ENCODE results near the gene GRN.

DNA sequence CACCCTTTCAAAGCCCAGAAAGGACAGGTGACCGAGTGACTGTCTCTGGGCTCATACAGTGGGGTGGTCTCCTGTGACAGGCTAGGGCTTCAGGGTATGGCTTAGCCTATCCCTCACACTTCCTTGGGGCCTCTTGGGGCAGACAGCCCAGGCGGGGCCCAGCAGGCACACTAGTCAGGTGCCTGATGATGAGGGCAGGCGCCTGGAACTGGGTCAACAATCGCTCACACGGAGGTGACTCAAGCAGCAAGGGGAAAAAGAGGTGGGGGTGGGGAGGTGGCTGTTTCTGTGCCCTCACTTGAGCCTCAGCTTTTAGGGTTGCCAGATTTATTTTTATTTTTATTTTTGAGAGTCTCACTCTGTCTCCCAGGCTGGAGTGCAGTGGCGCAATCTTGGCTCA lies 6.4 kb upstream of the GRN start:
- TF ChIP-seq, protein P1, sequence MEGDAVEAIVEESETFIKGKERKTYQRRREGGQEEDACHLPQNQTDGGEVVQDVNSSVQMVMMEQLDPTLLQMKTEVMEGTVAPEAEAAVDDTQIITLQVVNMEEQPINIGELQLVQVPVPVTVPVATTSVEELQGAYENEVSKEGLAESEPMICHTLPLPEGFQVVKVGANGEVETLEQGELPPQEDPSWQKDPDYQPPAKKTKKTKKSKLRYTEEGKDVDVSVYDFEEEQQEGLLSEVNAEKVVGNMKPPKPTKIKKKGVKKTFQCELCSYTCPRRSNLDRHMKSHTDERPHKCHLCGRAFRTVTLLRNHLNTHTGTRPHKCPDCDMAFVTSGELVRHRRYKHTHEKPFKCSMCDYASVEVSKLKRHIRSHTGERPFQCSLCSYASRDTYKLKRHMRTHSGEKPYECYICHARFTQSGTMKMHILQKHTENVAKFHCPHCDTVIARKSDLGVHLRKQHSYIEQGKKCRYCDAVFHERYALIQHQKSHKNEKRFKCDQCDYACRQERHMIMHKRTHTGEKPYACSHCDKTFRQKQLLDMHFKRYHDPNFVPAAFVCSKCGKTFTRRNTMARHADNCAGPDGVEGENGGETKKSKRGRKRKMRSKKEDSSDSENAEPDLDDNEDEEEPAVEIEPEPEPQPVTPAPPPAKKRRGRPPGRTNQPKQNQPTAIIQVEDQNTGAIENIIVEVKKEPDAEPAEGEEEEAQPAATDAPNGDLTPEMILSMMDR (IDR thresholded peaks at IDR 0.05; ENCODE audit: low read depth, low read length, poor library complexity, severe bottlenecking) = no peak
- TF ChIP-seq EZH2phosphoT487 (IDR thresholded peaks at IDR 0.05; ENCODE audit: borderline replicate concordance, low read length) = no peak
